A673 (cell line): ENCODE measurements around the gene TMCC1. TPM values are rescaled to one million over a fixed set of nuclear protein-coding genes. Genes with fewer than 3 reads are reported as not detected.

Experiments used
- BruUV-seq: library from RNA; stranded (reverse); fragments of 400-500 nt; replicated peaks from 2 replicates; lab custom pipeline; 2021; lab: Mats Ljungman, UMichigan
- CTCF ChIA-PET: fragments of 300-600 bp; sonication (Branson Sonifier 250); formaldehyde crosslinking; loops from one replicate; lab custom pipeline; 2022; ENCODE audit warnings: antibody characterized with exemption; lab: Charles Lee
- POLR2A ChIA-PET: fragments of 300-600 bp; sonication (Branson Sonifier 250); formaldehyde crosslinking; loops from one replicate; lab custom pipeline; 2022; ENCODE audit warnings: antibody characterized with exemption; ENCODE audit not compliant: low non-redundant PET; lab: Charles Lee
- DNase-seq: peaks from one replicate; pipeline ENCODE4 v3.0.0-alpha.2; 2015; ENCODE audit warnings: low spot score
- H3K27ac ChIP-seq: fragments of 200-600 bp; sonication (generic); 2 replicates; pipeline ENCODE4 v1.5.1; 2016; ENCODE audit warnings: mixed run types, low read depth, mild to moderate bottlenecking, mixed read lengths, antibody characterized with exemption, low read length; ENCODE audit not compliant: poor library complexity, severe bottlenecking
- H3K27me3 ChIP-seq: fragments of 200-600 bp; sonication (generic); replicated peaks from 2 replicates; pipeline ENCODE4 v1.6.1; 2017; ENCODE audit warnings: mixed run types, low read depth, mild to moderate bottlenecking, mixed read lengths, antibody characterized with exemption, low read length; ENCODE audit not compliant: insufficient read depth, poor library complexity
- H3K36me3 ChIP-seq: fragments of 200-600 bp; sonication (generic); 2 replicates; pipeline ENCODE4 v1.6.1; 2016; ENCODE audit warnings: mixed run types, mild to moderate bottlenecking, mixed read lengths, antibody characterized with exemption, low read length; ENCODE audit not compliant: insufficient read depth, poor library complexity, severe bottlenecking
- H3K4me1 ChIP-seq: fragments of 200-600 bp; sonication (generic); 2 replicates; pipeline ENCODE4 v1.6.1; 2017; ENCODE audit warnings: mixed run types, mild to moderate bottlenecking, mixed read lengths, antibody characterized with exemption, low read length; ENCODE audit not compliant: insufficient read depth, poor library complexity, severe bottlenecking
- H3K4me3 ChIP-seq: fragments of 200-600 bp; sonication (generic); 2 replicates; pipeline ENCODE4 v1.5.1; 2016; ENCODE audit warnings: low read depth, mixed run types, mild to moderate bottlenecking, mixed read lengths, low read length; ENCODE audit not compliant: poor library complexity, severe bottlenecking
- H3K9me3 ChIP-seq: fragments of 200-600 bp; sonication (generic); 2 replicates; pipeline ENCODE4 v1.6.1; 2016; ENCODE audit warnings: mixed run types, low read depth, mild to moderate bottlenecking, mixed read lengths, antibody characterized with exemption, low read length; ENCODE audit not compliant: poor library complexity, severe bottlenecking
- EZH2 ChIP-seq: fragments of 200-600 bp; sonication (generic); IDR thresholded peaks from 2 replicates; pipeline ENCODE4 v1.6.1; 2017; ENCODE audit warnings: borderline replicate concordance, low read depth, mild to moderate bottlenecking, mixed read lengths, antibody characterized with exemption, low read length; ENCODE audit not compliant: poor library complexity, severe bottlenecking
- intact Hi-C: fragments of 100-400 bp; cut with micrococcal nuclease; formaldehyde crosslinking; loops from one replicate; pipeline ENCODE4 v1.10.0; 2022; ENCODE audit not compliant: unreplicated experiment
- total RNA-seq: library from RNA; stranded (reverse); gene quantifications from 2 replicates; pipeline ENCODE4 v1.2.3, GENCODE V29; 2021
- TF ChIP-seq, protein P1 (sequence below): fragments of 300-800, 200-600 bp; sonication (generic); conservative IDR thresholded peaks from 2 replicates; pipeline ENCODE4 v1.5.1; 2017; ENCODE audit warnings: low read depth, mild to moderate bottlenecking, antibody characterized with exemption, low read length, moderate library complexity, mixed read lengths

Gene TMCC1
- total RNA-seq, 1 experiment from 2014 or later: 29.4 TPM

DNA sequence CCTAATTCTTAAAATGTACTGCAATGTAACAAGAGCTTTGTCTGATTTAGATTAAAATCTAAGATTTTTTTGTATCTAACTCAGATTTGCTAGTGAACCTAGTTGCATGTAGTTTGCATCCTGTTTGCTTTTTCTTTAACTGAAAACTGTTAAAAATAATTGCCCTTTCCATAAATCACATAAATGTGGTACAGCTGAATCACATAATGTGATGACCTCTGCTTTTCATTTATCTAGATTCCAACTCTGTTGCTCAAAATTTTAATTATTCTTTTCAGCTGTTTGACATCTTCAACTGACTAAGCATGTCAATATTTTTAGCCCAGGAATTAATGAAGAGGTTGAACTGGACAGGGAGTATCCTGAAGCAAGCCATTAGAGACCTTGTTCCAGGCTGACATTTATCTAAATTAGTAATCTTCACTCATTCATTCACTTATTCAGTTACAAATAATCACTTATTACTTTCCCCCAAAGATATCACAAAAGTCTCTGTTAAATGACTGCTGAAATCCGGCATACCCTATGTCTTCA lies 185.1 kb downstream of the TMCC1 start:
- ChIA-PET POLR2A (no interaction called here), CTCF (no interaction called here)
- H3K9me3 ChIP-seq: no peaks in the 10 kb centered on the region
- no peak for TF ChIP-seq EZH2
- TF ChIP-seq, protein P1, sequence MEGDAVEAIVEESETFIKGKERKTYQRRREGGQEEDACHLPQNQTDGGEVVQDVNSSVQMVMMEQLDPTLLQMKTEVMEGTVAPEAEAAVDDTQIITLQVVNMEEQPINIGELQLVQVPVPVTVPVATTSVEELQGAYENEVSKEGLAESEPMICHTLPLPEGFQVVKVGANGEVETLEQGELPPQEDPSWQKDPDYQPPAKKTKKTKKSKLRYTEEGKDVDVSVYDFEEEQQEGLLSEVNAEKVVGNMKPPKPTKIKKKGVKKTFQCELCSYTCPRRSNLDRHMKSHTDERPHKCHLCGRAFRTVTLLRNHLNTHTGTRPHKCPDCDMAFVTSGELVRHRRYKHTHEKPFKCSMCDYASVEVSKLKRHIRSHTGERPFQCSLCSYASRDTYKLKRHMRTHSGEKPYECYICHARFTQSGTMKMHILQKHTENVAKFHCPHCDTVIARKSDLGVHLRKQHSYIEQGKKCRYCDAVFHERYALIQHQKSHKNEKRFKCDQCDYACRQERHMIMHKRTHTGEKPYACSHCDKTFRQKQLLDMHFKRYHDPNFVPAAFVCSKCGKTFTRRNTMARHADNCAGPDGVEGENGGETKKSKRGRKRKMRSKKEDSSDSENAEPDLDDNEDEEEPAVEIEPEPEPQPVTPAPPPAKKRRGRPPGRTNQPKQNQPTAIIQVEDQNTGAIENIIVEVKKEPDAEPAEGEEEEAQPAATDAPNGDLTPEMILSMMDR: no peak
- H3K36me3 ChIP-seq: no peaks in the 10 kb centered on the region
- H3K4me1 ChIP-seq: peaks cover 17% of the 10 kb centered on the region
- H3K27ac ChIP-seq: no peak overlapping the region
- no TSS peak for BruUV-seq
- no peaks in the 10 kb centered on the region for H3K27me3 ChIP-seq
- no peak overlapping the region for H3K4me3 ChIP-seq
- no peak for DNase-seq
- intact Hi-C loops: no loop called here

DNA sequence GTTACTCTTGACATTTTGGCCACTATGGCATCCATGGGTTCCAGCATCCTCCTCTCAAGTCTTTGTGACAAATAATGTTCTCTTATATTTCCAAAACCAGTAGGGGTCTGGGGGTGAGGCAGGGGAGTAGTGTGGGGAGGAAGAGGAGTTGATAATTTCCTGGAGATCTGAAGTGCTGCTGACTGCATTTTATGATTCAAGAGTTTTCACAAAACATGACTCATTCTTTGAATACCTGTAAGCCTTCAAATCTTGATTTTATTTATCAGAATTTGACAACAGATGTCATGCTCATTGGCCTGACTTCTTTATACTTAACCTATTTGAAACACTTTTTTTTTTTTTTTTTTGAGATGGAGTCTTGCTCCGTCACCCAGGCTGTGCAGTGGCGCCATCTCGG lies 188.2 kb downstream of the TMCC1 start:
- no peak for DNase-seq
- Histone ChIP-seq H3K27me3 (no peaks in the 10 kb centered on the region), H3K36me3 (no peaks in the 10 kb centered on the region), H3K9me3 (no peaks in the 10 kb centered on the region), H3K4me1 (peaks cover 27% of the 10 kb centered on the region), H3K27ac (no peak overlapping the region), H3K4me3 (no peak overlapping the region)
- CTCF ChIA-PET: no interaction called here
- no TSS peak for BruUV-seq
- POLR2A ChIA-PET: no interaction called here
- TF ChIP-seq, protein P1: no peak
- TF ChIP-seq EZH2: no peak
- intact Hi-C loops: no loop called here

DNA sequence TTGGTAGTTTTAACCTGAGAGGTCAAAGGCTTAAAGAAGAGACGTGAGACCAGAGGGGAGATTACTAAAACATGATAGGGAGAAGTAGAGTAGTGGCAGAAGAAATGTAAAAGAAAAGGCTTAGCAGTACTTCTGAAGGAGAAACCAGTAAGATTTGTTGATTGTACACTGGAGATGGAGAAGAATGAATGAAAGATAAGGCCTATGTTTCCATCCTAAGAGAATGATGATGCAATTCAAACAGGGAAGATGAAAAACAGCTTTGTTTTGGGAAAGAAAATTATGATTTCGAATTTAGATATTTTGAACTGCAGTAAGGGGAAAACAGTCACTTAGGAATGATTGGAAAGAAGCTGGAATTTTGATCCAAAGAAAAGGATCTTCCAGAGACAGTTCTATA lies 189.6 kb downstream of the TMCC1 start:
- CTCF ChIA-PET: interaction anchor here (0.5 to 0.6 kb wide), 2 partner anchors 78 to 109 kb away, joined by 5 to 7 read pairs; no protein-coding TSS in a partner anchor
- H3K36me3 ChIP-seq: no peaks in the 10 kb centered on the region
- no peaks in the 10 kb centered on the region for H3K9me3 ChIP-seq
- no peak for DNase-seq
- no peak overlapping the region for H3K4me3 ChIP-seq
- POLR2A ChIA-PET: no interaction called here
- H3K27ac ChIP-seq: no peak overlapping the region
- peaks cover 37% of the 10 kb centered on the region for H3K4me1 ChIP-seq
- intact Hi-C loops: no loop called here
- BruUV-seq: no TSS peak
- TF ChIP-seq EZH2: no peak
- TF ChIP-seq, protein P1: no peak
- no peaks in the 10 kb centered on the region for H3K27me3 ChIP-seq
